Neural crest cell (in vitro differentiated cells): ENCODE results near the gene ATAD3B. TPM values are rescaled to one million over a fixed set of nuclear protein-coding genes. Genes with fewer than 3 reads are reported as not detected.

Experiments used
- DNase-seq: peaks from one replicate; pipeline ENCODE4 v3.0.0; 2021; ENCODE audit warnings: low read depth, mixed read lengths, low spot score
- H3K27ac Mint-ChIP-seq: one replicate; pipeline ENCODE4 v1.8.0; 2021; ENCODE audit warnings: mild to moderate bottlenecking, mixed read lengths; ENCODE audit not compliant: unreplicated experiment
- H3K27me3 Mint-ChIP-seq: 2 replicates; pipeline ENCODE4 v1.8.0; 2021; ENCODE audit warnings: low read depth, mild to moderate bottlenecking, mixed read lengths
- H3K36me3 Mint-ChIP-seq: 2 replicates; pipeline ENCODE4 v1.8.0; 2021; ENCODE audit warnings: low read depth, mild to moderate bottlenecking, mixed read lengths
- H3K4me1 Mint-ChIP-seq: 2 replicates; pipeline ENCODE4 v1.8.0; 2021; ENCODE audit warnings: mixed read lengths
- H3K4me3 Mint-ChIP-seq: one replicate; pipeline ENCODE4 v1.8.0; 2021; ENCODE audit warnings: mild to moderate bottlenecking, mixed read lengths
- H3K9me3 Mint-ChIP-seq: 2 replicates; pipeline ENCODE4 v1.8.0; 2021; ENCODE audit warnings: mixed read lengths
- CTCF ChIP-seq: fragments of 200-600 bp; sonication (generic); conservative IDR thresholded peaks from 2 replicates; pipeline ENCODE4 v1.5.0; 2021; ENCODE audit warnings: antibody characterized with exemption, mild to moderate bottlenecking
- total RNA-seq: library from RNA; stranded (reverse); gene quantifications from 2 replicates; pipeline ENCODE4 v1.2.1, GENCODE V29; 2021

Gene ATAD3B
- total RNA-seq, 1 donor from 2014 or later: 45.1 TPM

GRCh38 chr1:1534401-1535154 lies 63.0 kb downstream of the ATAD3B start:
- peaks cover 4% of the 10 kb centered on the region for H3K9me3 Mint-ChIP-seq
- H3K4me3 Mint-ChIP-seq: no peak overlapping the region
- peaks cover 5% of the 10 kb centered on the region for H3K4me1 Mint-ChIP-seq
- DNase-seq: no peak
- no peak overlapping the region for H3K27ac Mint-ChIP-seq
- peaks cover 19% of the 10 kb centered on the region for H3K36me3 Mint-ChIP-seq
- TF ChIP-seq CTCF: no peak
- H3K27me3 Mint-ChIP-seq: peaks cover 4% of the 10 kb centered on the region

- H3K9me3 Mint-ChIP-seq: peaks cover 4% of the 10 kb centered on the region
- peaks cover 5% of the 10 kb centered on the region for H3K4me1 Mint-ChIP-seq
- H3K36me3 Mint-ChIP-seq: peaks cover 11% of the 10 kb centered on the region
Observed at GRCh38 chr1:1535201-1536018, 63.8 kb downstream of the ATAD3B start.

GRCh38 chr1:1536019-1536937 lies 64.7 kb downstream of the ATAD3B start:
- no peak for TF ChIP-seq CTCF
- no peak for DNase-seq
- Mint-ChIP-seq H3K4me3 (peak overlapping the region; percentile 64), H3K4me1 (peaks cover 5% of the 10 kb centered on the region), H3K27ac (no peak overlapping the region), H3K9me3 (peaks cover 4% of the 10 kb centered on the region), H3K36me3 (peaks cover 8% of the 10 kb centered on the region), H3K27me3 (peaks cover 4% of the 10 kb centered on the region)

More at GRCh38 chr1:1535201-1536018, 63.8 kb downstream of the ATAD3B start:
- no peak overlapping the region for H3K27ac Mint-ChIP-seq
- H3K4me3 Mint-ChIP-seq: no peak overlapping the region
- DNase-seq: no peak
- no peak for TF ChIP-seq CTCF
- H3K27me3 Mint-ChIP-seq: peaks cover 4% of the 10 kb centered on the region

GRCh38 chr1:1536938-1537546 lies 65.5 kb downstream of the ATAD3B start:
- no peak for TF ChIP-seq CTCF
- peaks cover 11% of the 10 kb centered on the region for H3K4me1 Mint-ChIP-seq
- peaks cover 2% of the 10 kb centered on the region for H3K9me3 Mint-ChIP-seq
- peaks cover 8% of the 10 kb centered on the region for H3K27me3 Mint-ChIP-seq
- DNase-seq: no peak
- no peak overlapping the region for H3K27ac Mint-ChIP-seq
- H3K36me3 Mint-ChIP-seq: peaks cover 9% of the 10 kb centered on the region
- H3K4me3 Mint-ChIP-seq: peak overlapping the region; percentile 64
